Progenitor cell of endocrine pancreas (in vitro differentiated cells): ENCODE data around the gene TMCC3. TPM values are rescaled to one million over a fixed set of nuclear protein-coding genes. Genes with fewer than 3 reads are reported as not detected.

Experiments
- DNase-seq: peaks from one replicate; pipeline ENCODE4 v3.0.0; 2021; ENCODE audit warnings: low spot score; ENCODE audit not compliant: unreplicated experiment
- H3K27ac Mint-ChIP-seq: 2 replicates; pipeline ENCODE4 v1.8.0; 2021; ENCODE audit warnings: mild to moderate bottlenecking, moderate library complexity, mixed read lengths
- H3K27me3 Mint-ChIP-seq: 2 replicates; pipeline ENCODE4 v1.8.0; 2021; ENCODE audit warnings: mixed read lengths
- H3K36me3 Mint-ChIP-seq: 2 replicates; pipeline ENCODE4 v1.8.0; 2022; ENCODE audit warnings: mixed read lengths; ENCODE audit not compliant: insufficient read depth
- H3K4me1 Mint-ChIP-seq: 2 replicates; pipeline ENCODE4 v1.8.0; 2021; ENCODE audit warnings: low read depth, mixed read lengths
- H3K4me3 Mint-ChIP-seq: 2 replicates; pipeline ENCODE4 v1.8.0; 2021; ENCODE audit warnings: low read depth, mild to moderate bottlenecking, moderate library complexity, mixed read lengths
- H3K9me3 Mint-ChIP-seq: 2 replicates; pipeline ENCODE4 v1.8.0; 2021; ENCODE audit warnings: low read depth, mixed read lengths
- total RNA-seq: library from RNA; stranded (reverse); gene quantifications from 2 replicates; pipeline ENCODE4 v1.2.1, GENCODE V29; 2021
- TF ChIP-seq, protein P1 (sequence below): fragments of 200-600 bp; sonication (generic); IDR thresholded peaks from one replicate; pipeline ENCODE4 v1.5.0; 2021; ENCODE audit warnings: antibody characterized with exemption, mild to moderate bottlenecking; ENCODE audit not compliant: unreplicated experiment

Gene TMCC3
- total RNA-seq, 1 donor from 2014 or later: 15.9 TPM

DNA sequence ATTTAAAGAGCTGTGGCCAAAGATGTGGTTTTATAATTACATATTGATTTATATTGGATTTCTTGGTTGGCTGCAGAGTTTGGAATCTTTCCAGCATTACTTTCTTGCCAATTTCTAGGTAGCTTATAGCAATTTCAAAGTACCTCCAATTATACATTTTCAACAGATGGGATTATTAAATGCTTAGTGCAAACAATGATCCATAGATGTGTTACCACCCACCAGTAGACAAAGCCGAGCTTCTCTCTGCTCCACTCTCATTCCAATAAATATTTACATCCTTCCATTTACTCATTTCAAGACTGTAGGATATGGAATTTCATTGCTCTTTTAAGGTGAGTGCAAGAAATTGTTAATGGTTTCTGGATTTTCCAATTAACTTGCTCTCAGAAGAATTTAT is 21.6 kb upstream of the TMCC3 start:
- Mint-ChIP-seq H3K4me1 (peaks cover 1% of the 10 kb centered on the region), H3K36me3 (no peaks in the 10 kb centered on the region), H3K9me3 (no peaks in the 10 kb centered on the region), H3K27me3 (no peaks in the 10 kb centered on the region), H3K4me3 (no peak overlapping the region), H3K27ac (no peak overlapping the region)
- no peak for DNase-seq
- TF ChIP-seq, protein P1, sequence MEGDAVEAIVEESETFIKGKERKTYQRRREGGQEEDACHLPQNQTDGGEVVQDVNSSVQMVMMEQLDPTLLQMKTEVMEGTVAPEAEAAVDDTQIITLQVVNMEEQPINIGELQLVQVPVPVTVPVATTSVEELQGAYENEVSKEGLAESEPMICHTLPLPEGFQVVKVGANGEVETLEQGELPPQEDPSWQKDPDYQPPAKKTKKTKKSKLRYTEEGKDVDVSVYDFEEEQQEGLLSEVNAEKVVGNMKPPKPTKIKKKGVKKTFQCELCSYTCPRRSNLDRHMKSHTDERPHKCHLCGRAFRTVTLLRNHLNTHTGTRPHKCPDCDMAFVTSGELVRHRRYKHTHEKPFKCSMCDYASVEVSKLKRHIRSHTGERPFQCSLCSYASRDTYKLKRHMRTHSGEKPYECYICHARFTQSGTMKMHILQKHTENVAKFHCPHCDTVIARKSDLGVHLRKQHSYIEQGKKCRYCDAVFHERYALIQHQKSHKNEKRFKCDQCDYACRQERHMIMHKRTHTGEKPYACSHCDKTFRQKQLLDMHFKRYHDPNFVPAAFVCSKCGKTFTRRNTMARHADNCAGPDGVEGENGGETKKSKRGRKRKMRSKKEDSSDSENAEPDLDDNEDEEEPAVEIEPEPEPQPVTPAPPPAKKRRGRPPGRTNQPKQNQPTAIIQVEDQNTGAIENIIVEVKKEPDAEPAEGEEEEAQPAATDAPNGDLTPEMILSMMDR: no peak

GRCh38 chr12:94670898-94671297 is 20.5 kb upstream of the TMCC3 start:
- DNase-seq: no peak
- TF ChIP-seq, protein P1: no peak
- no peaks in the 10 kb centered on the region for H3K36me3 Mint-ChIP-seq
- no peaks in the 10 kb centered on the region for H3K27me3 Mint-ChIP-seq
- no peak overlapping the region for H3K4me3 Mint-ChIP-seq
- H3K4me1 Mint-ChIP-seq: peaks cover 2% of the 10 kb centered on the region
- H3K27ac Mint-ChIP-seq: no peak overlapping the region
- H3K9me3 Mint-ChIP-seq: no peaks in the 10 kb centered on the region

DNA sequence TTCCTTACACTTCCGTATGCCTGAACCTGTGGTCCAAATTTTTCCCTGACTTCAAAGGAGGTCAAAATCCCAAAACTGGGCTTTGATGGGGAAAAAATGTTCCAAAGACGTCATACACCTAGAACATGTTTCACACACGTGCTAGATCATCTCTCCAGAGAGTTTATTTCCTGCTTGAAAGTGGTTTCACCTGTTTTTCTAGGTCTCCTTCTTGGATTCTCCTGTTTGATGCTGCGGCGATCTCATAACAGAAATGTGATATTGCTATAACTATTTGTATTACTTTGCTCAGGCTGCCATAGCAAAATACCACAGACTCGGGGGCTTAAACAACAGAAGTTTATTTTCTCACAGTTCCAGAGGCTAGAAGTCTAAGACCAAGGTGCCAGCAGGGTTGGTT is 19.7 kb upstream of the TMCC3 start:
- no peak overlapping the region for H3K27ac Mint-ChIP-seq
- peaks cover 2% of the 10 kb centered on the region for H3K4me1 Mint-ChIP-seq
- no peaks in the 10 kb centered on the region for H3K9me3 Mint-ChIP-seq
- H3K36me3 Mint-ChIP-seq: no peaks in the 10 kb centered on the region
- no peaks in the 10 kb centered on the region for H3K27me3 Mint-ChIP-seq
- DNase-seq: no peak
- TF ChIP-seq, protein P1: no peak
- H3K4me3 Mint-ChIP-seq: no peak overlapping the region

- no peak overlapping the region for H3K27ac Mint-ChIP-seq
- no peaks in the 10 kb centered on the region for H3K36me3 Mint-ChIP-seq
- H3K4me1 Mint-ChIP-seq: peaks cover 2% of the 10 kb centered on the region
- H3K9me3 Mint-ChIP-seq: no peaks in the 10 kb centered on the region
- DNase-seq: no peak
- TF ChIP-seq, protein P1: no peak
- no peak overlapping the region for H3K4me3 Mint-ChIP-seq
- no peaks in the 10 kb centered on the region for H3K27me3 Mint-ChIP-seq
These were observed 16.7 kb upstream of the TMCC3 start for GRCh38 chr12:94667031-94667540.

- H3K36me3 Mint-ChIP-seq: no peaks in the 10 kb centered on the region
- TF ChIP-seq, protein P1: no peak
- no peak overlapping the region for H3K4me3 Mint-ChIP-seq
- H3K27me3 Mint-ChIP-seq: no peaks in the 10 kb centered on the region
- no peak overlapping the region for H3K27ac Mint-ChIP-seq
- H3K9me3 Mint-ChIP-seq: no peaks in the 10 kb centered on the region
- no peak for DNase-seq
- H3K4me1 Mint-ChIP-seq: peaks cover 2% of the 10 kb centered on the region
These were observed 15.8 kb upstream of the TMCC3 start for GRCh38 chr12:94666158-94666557.
